ENCODE data around the gene KDM6B. TPM values are rescaled to one million over a fixed set of nuclear protein-coding genes. Genes with fewer than 3 reads are reported as not detected.
A peak's percentile ranks its signal among the peaks of the same experiment; 100 is the strongest.

The KDM6B gene
- total RNA-seq, 1 experiment from 2014 or later: 28.9 TPM

GRCh38 chr17:7839876-7840261 is 5.9 kb downstream of the KDM6B start:
- peaks cover 44 to 56% of the 10 kb centered on the region in 2 experiments for H3K4me1 Mint-ChIP-seq
- Histone ChIP-seq H3K18ac (ENCODE audit: insufficient read length, low read depth, low read length) (no peak overlapping the region), H3K56ac (ENCODE audit: insufficient read length, low read depth, low read length) (no peak overlapping the region), H2AK5ac (ENCODE audit: insufficient read length, low read length) (no peak overlapping the region), H4K20me1 (ENCODE audit: control insufficient read depth, insufficient read depth, insufficient read length) (no peaks in the 10 kb centered on the region), H3T11ph (ENCODE audit: low read length) (no peak overlapping the region), H2BK5ac (ENCODE audit: insufficient read length, low read length) (no peak overlapping the region), H3K4me1 (ENCODE audit: insufficient read depth, low read length) (no peaks in the 10 kb centered on the region; the same call in 1 of the 2 replicates), H3K23ac (ENCODE audit: insufficient read length, low read depth, low read length) (no peak overlapping the region), H3K23me2 (ENCODE audit: insufficient read length, low read depth, low read length, poor library complexity, severe bottlenecking) (peaks cover 49% of the 10 kb centered on the region), H3K27me3 (ENCODE audit: insufficient read depth, low read length) (peaks cover 28% of the 10 kb centered on the region; the same call in 1 of the 2 replicates), H3K79me1 (ENCODE audit: insufficient read depth, low read depth, low read length, poor library complexity, severe bottlenecking) (no peaks in the 10 kb centered on the region), H3K9me3 (ENCODE audit: control insufficient read depth, low read depth, low read length) (no peaks in the 10 kb centered on the region), H2BK20ac (ENCODE audit: low read depth, low read length, poor library complexity, severe bottlenecking) (no peak overlapping the region), H2BK12ac (ENCODE audit: insufficient read length, low read depth, low read length) (no peak overlapping the region), H3K4ac (ENCODE audit: low read depth, low read length) (no peak overlapping the region), H3K9ac (ENCODE audit: extremely low read depth, insufficient read length, low read length) (no peak overlapping the region), H3K79me2 (ENCODE audit: insufficient read depth, low read length) (no peaks in the 10 kb centered on the region), H3K4me2 (ENCODE audit: insufficient read depth, insufficient read length, low read length) (no peak overlapping the region), H2BK15ac (ENCODE audit: low read depth, low read length) (no peak overlapping the region), H4K8ac (replicated peaks; ENCODE audit: insufficient read length, low read depth, low read length) (no peak overlapping the region), H2AFZ (ENCODE audit: low read length) (no peak overlapping the region), H3K14ac (ENCODE audit: insufficient read depth, low read length) (no peak overlapping the region), H4K5ac (ENCODE audit: insufficient read length, low read depth, low read length) (no peak overlapping the region), H4K91ac (ENCODE audit: insufficient read length, low read depth, low read length) (no peak overlapping the region), H3K27ac (ENCODE audit: insufficient read length, low read depth, low read length) (no peak overlapping the region), H2BK120ac (ENCODE audit: low read depth, low read length, poor library complexity, severe bottlenecking) (no peak overlapping the region)
- no peak for DNase-seq
- H3K4me3 Mint-ChIP-seq: peak overlapping the region in 1 of 2 experiments; percentile 89; a peak in 2 of 5 replicates
- H3K27ac Mint-ChIP-seq: no peak overlapping the region
- no peak for TF ChIP-seq CTCF (conservative IDR thresholded peaks at IDR 0.05)
- peaks cover 2 to 11% (median 9%) of the 10 kb centered on the region in 3 experiments; a peak in 5 of 7 replicates for H3K36me3 Mint-ChIP-seq (ENCODE audit: insufficient read depth in 1 of 3, low read depth in 3 of 3)
- no CpG with 5 or more reads among the region's 2 CpGs for WGBS (ENCODE audit: extremely low coverage, insufficient read length, low lambda C conversion rate)
- H3K27me3 Mint-ChIP-seq (ENCODE audit: low read depth): peaks cover 30% of the 10 kb centered on the region
- no peaks in the 10 kb centered on the region; a peak in 1 of 5 replicates for H3K9me3 Mint-ChIP-seq

Data from H9 (cell line).